Skin epidermis (tissue), 12 donors: ENCODE results near the gene OR2G2.

ENCODE experiments used
- H3K27ac ChIP-seq, 21 experiments: fragments of 200-600 bp; sonication (generic) in 11 of 21; one replicate each; pipeline ENCODE4 v1.5.0; 2020; ENCODE audit warnings: mild to moderate bottlenecking in 3 of 21, inconsistent platforms in 2 of 21, moderate library complexity in 2 of 21
- H3K4me3 ChIP-seq, 7 experiments: fragments of 200-600 bp; sonication (generic) in 2 of 7; one replicate each; pipeline ENCODE4 v1.5.0; 2020; ENCODE audit warnings: inconsistent platforms in 2 of 7, mild to moderate bottlenecking in 2 of 7, moderate library complexity in 1 of 7

The OR2G2 gene, protein sequence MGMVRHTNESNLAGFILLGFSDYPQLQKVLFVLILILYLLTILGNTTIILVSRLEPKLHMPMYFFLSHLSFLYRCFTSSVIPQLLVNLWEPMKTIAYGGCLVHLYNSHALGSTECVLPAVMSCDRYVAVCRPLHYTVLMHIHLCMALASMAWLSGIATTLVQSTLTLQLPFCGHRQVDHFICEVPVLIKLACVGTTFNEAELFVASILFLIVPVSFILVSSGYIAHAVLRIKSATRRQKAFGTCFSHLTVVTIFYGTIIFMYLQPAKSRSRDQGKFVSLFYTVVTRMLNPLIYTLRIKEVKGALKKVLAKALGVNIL

DNA sequence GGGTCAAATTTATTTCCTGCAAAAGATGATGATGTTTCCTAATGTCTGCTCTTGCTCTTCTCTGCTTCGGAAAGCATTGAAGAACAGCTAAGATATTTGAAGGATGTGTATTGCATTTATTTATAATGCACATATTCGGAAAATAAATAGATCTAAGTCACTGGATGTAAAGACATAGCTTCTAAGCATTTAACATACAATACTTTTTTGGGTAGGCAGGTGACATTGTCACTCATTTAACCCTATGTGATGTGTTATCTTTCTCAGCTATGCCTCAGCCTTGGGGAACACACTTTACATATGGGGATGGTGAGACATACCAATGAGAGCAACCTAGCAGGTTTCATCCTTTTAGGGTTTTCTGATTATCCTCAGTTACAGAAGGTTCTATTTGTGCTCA is at the start of gene OR2G2:
TSS of gene OR2G2 (plus strand) at position 301 of the 400 bp plus-strand sequence. CDS start at position 301, 0 bp downstream.
- Histone ChIP-seq H3K4me3 (no peak within 1 kb of the TSS), H3K27ac (no peak within 1 kb of the TSS)

DNA sequence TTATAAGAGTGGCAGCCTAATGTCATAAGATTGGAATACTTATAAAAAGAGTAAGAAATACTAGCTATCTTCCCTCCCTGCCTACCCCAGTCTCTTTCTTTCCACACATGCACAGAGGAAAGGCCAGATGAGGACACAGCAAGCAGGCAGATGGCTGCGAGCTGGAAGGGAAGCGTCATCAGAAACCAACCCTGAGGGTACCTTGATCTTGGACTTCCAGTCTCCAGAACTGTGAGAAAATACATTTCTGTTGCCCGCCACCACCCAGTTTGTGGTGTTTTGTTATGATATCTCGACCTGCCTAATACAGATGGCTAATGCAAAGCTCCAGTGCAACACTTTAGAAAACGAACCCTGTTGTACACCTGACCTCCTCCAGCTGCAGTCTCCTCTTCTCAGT is 49.6 kb upstream of the OR2G2 start:
- no peak overlapping the region for H3K27ac ChIP-seq

DNA sequence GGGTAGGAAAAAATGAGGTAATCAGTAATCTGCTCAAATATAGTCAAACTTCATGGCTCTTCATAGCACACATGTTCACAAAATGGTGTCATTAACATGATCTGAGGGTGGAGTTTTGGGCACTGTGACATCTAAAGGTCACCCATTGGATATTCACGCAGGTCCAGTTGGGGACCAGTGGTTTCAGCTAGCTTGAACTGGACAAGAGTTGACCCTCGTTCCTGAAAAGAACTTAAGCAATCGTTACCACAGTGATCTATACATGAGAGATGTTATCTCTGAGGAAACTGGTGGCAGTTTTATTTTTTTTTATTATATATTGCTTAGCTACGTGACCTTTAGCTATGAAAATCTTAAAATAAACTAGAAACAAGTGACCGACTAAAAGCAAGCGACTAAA is 48.9 kb upstream of the OR2G2 start:
- H3K4me3 ChIP-seq = no peak overlapping the region
- no peak overlapping the region for H3K27ac ChIP-seq

More for the DNA sequence above, 49.6 kb upstream of the OR2G2 start:
- no peak overlapping the region for H3K4me3 ChIP-seq

DNA sequence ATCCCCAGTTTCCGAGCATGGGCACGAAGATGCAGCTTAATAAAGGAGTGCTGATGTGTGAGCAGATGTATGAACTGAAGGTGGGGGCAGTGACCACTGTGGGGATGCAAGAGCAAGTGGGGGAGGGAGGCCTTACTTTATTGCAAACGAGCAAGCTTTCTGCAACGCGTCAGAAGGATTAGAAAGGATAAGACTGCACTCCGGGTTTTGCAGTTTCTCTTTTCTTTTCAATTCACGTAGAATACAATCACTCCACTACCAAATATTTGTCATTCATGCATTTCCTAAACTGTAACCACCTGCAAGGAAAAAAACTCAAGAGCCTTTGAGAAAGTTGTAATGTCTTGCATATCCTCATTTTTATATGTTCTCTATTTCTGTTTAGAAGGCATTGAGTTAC is 47.6 kb upstream of the OR2G2 start:
- H3K4me3 ChIP-seq = no peak overlapping the region
- no peak overlapping the region for H3K27ac ChIP-seq

DNA sequence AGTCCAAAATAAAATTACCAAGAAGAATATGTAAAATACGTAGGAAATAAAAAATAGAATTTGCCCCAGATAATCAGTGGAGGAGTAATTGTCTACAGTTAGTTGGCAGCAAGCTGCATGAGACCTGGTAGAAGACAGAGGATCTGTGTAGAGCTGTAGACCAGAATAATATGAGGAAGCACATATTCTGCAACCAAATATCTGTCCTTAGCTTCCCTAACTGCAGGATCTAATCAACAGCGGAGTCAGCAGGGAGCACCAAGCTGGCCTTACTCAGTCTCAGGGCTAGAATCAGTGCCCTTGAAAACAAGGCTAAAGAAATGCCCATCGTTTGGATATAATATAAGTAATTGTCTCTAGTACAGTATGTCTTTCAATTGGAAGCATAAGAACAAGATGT is 45.3 kb upstream of the OR2G2 start:
- H3K27ac ChIP-seq = no peak overlapping the region

DNA sequence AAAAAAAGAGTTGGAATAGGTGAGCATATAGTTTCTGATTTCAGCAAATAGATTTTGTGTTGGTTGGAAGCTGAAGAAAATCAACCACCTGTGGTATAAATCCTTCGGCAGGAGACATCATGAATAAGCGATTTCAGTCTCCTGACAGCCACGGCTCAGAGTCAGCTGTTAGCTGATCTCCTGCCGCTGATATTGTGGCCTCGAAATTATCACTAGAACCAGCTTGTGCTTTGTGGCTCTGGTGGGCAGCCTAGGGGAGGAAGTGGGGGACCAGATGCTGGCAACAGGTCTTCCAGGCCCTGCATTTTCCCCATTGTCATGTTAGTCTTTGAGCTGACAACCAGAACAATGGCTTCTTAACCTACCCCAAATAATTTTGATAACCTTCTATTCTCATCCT is 40.1 kb upstream of the OR2G2 start:
- Histone ChIP-seq H3K4me3 (no peak overlapping the region), H3K27ac (no peak overlapping the region)

More for the DNA sequence above, 45.3 kb upstream of the OR2G2 start:
- no peak overlapping the region for H3K4me3 ChIP-seq

DNA sequence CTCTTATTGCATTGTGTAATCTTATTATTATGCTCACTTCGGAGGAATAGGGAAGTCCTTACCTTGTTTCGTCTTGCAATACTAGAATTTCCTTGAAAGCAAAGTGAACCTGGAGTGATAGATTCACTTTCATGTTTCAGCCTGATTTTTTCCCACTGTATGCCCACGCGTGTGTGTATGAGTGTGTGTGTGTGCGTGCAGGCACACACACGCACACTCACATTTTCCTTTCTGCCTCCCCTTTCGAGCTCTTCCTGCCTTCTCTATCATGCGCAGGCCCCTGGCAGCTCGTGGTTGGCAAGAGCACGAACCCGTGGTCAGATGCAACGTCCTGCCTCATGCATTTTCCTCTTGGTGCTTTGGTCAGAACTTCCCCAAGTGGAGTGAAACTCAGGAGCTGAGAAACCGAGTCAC is 39.4 kb upstream of the OR2G2 start, which contains the start of gene GCSAML:
TSS of gene GCSAML (plus strand) at position 366 of the 414 bp plus-strand sequence. CDS start 58 bp downstream, outside the sequence.
- Histone ChIP-seq H3K4me3 (no peak within 1 kb of the TSS), H3K27ac (no peak within 1 kb of the TSS)

DNA sequence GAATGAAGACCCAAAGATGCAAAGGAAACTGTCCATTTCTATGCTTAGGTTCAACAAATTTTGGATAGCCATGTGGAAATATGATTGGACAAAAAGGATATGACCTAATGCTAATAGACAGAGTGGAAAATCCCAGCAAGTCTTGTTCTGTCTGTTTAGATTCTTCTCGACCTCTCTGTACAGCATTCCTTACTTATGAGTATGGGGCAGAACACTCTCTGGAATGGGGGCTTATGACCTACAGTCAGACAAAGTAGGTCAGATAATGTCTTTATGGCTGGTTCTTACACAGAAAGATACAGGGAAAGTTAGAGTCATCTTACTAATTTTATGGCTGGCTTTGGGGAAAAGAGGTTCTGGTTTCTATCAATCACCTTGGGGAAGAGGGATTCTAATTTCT is 36.4 kb upstream of the OR2G2 start:
- Histone ChIP-seq H3K27ac (no peak overlapping the region), H3K4me3 (no peak overlapping the region)

DNA sequence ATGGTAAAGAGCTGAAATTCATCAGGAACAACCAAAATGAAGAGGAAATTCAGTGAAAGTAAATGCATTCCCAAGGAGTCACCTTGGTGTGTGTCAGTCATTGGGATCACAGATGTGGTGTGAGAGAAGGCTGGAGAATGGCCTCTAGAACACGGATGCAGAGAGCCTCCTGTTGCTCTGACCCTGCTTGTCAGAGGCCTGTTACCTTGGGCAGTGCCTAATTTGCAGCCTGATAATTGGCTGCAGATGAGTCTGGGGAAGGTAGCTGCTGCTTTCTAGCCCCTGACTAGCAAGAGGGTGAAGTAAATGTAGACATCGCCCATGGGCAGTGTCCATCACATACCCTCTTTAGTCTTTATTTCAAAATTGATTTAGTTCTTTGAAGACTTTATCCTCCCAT is 35.9 kb upstream of the OR2G2 start:
- no peak overlapping the region for H3K27ac ChIP-seq
- H3K4me3 ChIP-seq = no peak overlapping the region

DNA sequence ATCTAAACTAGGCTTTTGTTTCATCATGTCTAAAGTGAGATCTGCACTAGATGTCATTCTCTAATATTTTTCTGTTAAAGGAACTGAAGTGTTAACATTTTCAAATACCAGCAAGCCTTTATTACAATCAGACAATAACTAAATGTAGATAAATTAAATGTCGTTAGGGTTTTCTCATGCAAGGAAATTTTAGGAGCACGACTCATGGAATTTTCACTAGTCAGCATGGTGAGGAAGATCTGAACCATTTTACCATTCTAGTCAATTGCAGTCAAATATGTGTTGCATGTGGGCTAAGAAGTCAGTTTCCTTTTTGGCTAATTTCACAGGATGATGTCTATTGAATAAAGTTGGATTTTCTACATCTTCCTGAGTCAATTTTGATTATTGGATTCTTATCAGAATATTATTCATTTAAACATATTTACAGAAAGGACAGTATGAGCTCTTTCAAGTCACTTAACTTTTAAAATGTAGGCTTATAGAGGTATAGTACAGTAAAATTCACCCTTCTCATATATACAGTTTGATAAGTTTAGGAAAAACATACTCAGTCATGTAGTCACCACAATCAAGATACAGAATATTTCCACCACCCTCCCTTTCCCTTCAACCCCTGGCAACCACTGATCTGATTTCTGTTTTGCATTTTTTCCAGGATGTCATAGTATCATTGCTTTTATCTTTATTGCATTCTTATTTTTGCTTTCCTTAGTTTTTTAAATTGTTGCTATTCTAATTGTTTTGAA is 30.1 kb upstream of the OR2G2 start:
- Histone ChIP-seq H3K27ac (no peak overlapping the region), H3K4me3 (no peak overlapping the region)

DNA sequence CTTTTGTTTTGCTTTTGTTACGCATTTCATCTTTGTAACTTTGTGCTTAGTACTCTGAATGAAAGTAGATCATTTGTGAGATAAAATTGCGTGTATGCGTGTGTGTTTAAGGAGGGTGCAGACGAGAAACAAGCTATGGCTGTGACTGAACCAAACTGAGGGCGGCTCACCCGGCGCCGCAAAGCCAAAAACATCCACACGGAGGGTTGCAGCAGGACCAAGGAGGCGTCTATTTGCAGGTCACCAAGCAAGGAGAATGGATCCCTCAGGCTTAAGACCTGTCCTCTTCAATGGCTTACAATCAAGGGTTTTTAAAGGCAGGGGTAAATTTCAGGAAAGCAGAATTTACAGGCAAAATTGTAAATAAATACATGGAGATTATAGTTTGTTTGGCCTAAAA is 26.4 kb upstream of the OR2G2 start:
- no peak overlapping the region for H3K27ac ChIP-seq

DNA sequence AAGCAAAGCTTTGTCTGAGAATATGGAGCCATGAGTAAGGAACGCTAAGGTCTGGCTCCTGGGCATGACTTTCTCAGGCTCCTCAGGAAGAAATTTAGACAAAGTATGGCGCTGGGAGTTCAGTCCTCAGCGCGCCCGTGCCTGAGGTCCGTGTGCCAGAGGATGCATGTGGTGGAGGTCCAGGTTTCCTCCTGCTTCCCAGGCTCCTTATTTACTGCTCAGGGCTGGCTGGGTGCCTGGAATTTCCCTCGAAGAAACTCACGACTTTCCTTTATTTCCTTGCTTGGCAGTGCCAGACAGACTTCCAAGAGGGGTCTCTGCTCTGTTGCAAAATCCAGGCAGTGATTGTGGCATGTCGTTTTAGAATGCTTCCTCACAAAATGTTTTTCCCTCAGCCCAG is 26.0 kb upstream of the OR2G2 start:
- no peak overlapping the region for H3K4me3 ChIP-seq
- H3K27ac ChIP-seq = no peak overlapping the region

More for the DNA sequence above, 26.4 kb upstream of the OR2G2 start:
- no peak overlapping the region for H3K4me3 ChIP-seq

DNA sequence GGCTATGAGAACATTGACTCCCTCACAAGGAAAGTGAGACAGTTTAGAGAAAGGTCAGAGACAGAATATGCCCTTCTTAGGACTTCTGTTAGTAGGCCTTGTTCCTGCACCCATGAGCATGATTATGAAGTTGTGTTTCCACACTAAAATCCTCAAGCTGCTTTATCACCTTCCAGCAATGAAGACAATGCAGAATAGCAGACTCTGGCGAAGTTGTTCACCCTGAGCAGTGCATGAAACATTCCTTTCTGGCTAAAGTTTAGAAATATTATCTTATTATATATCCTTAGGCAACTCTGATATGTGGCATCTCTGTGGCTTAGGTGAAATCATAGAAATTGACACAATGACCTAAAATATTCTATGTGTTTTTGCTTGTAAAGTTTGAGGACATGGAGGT is 13.9 kb upstream of the OR2G2 start:
- H3K4me3 ChIP-seq = no peak overlapping the region

DNA sequence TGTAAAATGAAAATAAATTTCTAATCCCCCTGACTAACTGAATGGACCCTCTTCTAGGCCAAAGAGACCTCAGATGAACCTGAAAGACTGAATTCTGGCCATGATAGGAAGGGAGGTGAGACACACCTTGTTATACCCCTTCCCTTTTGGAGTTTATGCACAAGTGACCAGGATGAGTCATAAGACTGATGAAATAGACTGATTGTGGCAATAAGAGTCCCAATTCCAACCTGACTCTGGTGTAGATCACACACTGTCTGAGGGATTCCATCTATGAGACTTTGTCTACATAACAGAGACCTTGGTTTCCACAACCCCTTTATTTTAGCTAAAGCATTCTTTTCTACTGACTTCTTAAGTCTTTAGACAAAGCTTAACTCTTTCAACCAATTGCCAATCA is 13.5 kb upstream of the OR2G2 start:
- Histone ChIP-seq H3K4me3 (no peak overlapping the region), H3K27ac (no peak overlapping the region)

More for the DNA sequence above, 13.9 kb upstream of the OR2G2 start:
- no peak overlapping the region for H3K27ac ChIP-seq

DNA sequence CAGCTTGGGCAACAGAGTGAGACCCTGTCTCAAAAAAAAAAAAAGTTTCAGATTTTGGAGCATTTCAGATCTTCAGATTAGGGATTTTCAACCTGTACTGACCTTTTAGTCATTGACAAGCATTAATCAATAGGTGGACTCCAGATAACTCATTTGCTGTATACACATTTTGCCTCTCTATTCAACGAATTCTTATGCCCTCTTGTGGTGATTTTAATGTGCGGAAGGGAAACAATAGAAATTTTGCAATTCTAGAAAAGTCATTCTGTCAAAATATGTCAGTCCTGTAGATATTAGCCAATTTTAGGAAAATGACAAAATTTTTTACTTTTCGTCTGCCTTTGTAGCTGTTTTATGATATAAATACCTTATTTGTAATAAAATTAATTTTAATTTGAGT is 11.6 kb upstream of the OR2G2 start:
- Histone ChIP-seq H3K4me3 (no peak overlapping the region), H3K27ac (no peak overlapping the region)

DNA sequence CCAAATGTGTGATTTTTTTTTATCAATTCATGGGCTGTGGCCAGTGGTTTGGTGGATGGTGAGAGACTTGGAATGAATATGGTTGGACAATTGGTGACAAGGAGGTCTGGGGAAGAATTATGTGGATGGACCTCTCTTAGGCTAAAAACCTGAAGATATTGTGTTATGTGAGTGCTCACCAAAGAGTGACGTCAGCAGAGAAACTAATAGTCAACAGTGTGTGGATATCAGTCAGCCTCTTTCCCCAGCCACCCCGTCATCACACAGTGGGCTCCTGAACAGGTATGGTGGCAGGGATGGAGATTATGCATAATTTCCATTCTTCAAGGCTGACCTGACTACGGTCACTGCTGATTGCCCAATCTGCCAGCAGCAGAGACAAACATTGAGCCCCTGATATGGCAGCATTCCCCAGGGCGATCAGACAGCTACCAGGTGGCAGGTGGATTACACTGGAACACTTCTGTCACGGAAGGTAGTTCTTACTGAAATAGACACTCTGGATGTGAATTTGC is 9.2 kb upstream of the OR2G2 start:
- H3K4me3 ChIP-seq = no peak overlapping the region
- H3K27ac ChIP-seq = no peak overlapping the region

DNA sequence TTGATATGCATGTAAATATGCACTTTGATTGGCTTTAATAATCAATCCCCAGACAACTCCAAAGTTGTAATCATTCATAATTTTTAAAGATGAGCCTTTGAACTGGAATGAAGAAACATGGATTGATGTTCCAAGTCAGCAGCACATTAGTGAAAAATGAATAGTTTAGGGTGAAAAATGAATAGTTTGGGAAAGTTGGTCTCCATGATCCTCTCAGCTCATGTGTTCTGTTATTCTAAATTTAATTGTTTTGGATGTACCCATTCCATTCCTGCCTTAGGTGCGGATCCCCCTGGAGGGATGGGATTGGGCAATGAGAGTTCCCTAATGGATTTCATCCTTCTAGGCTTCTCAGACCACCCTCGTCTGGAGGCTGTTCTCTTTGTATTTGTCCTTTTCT is 17.1 kb downstream of the OR2G2 start, which contains the start of gene OR2G3:
TSS of gene OR2G3 (plus strand) at position 301 of the 400 bp plus-strand sequence. CDS start at position 301, 0 bp downstream.
- Histone ChIP-seq H3K27ac (no peak within 1 kb of the TSS), H3K4me3 (no peak within 1 kb of the TSS)

DNA sequence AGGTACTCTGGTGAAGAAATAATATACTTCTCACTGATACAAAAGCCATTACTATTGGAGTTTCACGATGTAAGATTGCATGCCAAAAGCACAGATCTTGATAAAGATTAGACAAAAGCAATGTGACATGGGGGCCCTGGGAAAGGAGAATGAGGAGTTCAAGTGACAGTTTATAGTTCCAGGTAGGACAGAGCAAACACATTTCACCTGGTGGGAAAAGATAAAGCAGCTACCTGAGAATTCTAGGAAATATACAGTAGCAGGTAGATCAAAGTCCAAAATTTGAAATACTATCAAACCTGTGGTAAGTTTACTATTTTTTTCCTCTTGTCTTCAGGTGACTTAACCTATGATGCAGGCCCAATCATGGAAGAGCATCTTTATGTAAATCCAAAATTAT is 25.2 kb downstream of the OR2G2 start:
- H3K27ac ChIP-seq = no peak overlapping the region
- no peak overlapping the region for H3K4me3 ChIP-seq

DNA sequence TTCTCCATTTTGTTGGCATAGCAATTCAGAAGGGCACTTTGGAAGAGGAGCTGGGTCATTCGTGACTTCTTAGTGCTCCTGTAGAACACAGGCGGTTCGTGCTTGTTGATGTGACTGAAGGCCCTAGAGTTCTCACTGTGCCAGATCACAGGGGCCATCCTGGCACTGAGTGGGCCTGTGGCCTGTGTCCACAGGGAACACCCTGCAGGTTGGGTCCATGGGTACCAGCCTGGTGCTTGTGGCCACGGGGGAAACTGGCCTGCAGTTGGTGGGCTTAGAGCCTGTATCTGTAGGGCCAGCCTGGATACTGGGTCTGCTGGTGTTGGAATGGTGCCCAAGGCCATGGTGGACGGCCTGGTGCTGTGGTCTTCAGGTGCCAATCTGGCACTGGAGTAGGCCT is 26.5 kb downstream of the OR2G2 start:
- H3K27ac ChIP-seq = no peak overlapping the region
- no peak overlapping the region for H3K4me3 ChIP-seq

DNA sequence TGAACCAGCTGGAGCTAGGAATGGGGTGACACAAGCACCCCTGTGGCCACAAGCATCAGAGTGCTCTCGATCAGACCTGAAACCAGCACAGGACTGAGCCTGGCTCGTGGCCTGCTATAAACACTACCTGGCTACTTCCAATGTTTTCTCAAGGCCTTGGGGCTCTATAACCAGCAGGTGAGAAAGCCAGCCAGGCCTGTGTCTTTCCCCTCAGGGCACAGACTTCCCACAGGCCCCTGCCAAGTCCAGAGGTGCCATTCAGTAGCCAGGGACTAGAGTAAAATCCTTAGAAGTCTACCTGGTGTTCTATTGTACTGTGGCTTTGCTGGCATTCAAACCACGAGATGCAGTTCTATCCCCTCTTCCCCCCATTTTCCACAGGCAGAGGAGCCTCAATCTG is 39.8 kb downstream of the OR2G2 start:
- no peak overlapping the region for H3K27ac ChIP-seq

DNA sequence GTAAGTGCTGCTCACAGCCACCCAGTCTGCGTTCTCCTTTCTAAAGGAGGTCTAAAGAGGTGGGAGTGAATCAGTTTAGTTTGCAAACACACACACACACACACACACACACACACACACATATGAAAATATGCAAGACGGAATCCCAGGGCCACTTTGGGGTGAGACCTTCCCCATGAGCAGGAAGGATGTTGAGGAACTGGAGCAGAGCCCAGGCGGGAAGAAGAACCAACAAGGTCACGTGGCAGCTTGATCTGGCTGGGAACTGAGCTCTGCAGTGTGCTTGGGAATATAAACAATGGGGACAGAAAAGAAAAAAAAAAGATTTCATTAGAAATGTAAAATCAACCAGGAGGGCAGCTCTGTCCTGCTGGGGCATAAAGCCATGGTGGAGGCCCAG is 49.9 kb downstream of the OR2G2 start:
- Histone ChIP-seq H3K27ac (no peak overlapping the region), H3K4me3 (no peak overlapping the region)

More for the DNA sequence above, 39.8 kb downstream of the OR2G2 start:
- no peak overlapping the region for H3K4me3 ChIP-seq
